Bronchial epithelial cell (primary cell): ENCODE data around the gene CCDC85C. TPM values are rescaled to one million over a fixed set of nuclear protein-coding genes. Genes with fewer than 3 reads are reported as not detected.

ENCODE experiments used
- DNase-seq: peaks from one replicate; pipeline ENCODE4 v3.0.0-alpha.2; 2010; ENCODE audit warnings: low read depth
- FAIRE-seq: peaks from 2 replicates; lab custom pipeline; 2011; peaks lifted over from hg19 to GRCh38; lab: Jason Lieb, UNC
- H3K27me3 ChIP-seq: 2 replicates; pipeline ENCODE4 v1.5.1; 2011; ENCODE audit warnings: low read length; ENCODE audit not compliant: control insufficient read depth, insufficient read depth
- H3K36me3 ChIP-seq: 2 replicates; pipeline ENCODE4 v1.5.1; 2011; ENCODE audit warnings: low read length; ENCODE audit not compliant: control insufficient read depth, insufficient read depth
- H3K4me3 ChIP-seq: 2 replicates; pipeline ENCODE4 v1.5.1; 2011; ENCODE audit warnings: mild to moderate bottlenecking, low read depth, low read length, control low read depth
- total RNA-seq: library from RNA; depleted of rRNA; stranded (reverse); fragments of >200 nt; gene quantifications from 2 replicates; pipeline ENCODE4 v1.2.1, GENCODE V29; 2014
- TF ChIP-seq, protein P1 (sequence below): IDR thresholded peaks from 2 replicates; pipeline ENCODE4 v1.5.1; 2011; ENCODE audit warnings: mild to moderate bottlenecking, moderate library complexity, low read length, control low read depth, inconsistent platforms; ENCODE audit not compliant: insufficient read depth, severe bottlenecking

Gene CCDC85C
- total RNA-seq, 1 donor from 2014 or later = 26.6 TPM

DNA sequence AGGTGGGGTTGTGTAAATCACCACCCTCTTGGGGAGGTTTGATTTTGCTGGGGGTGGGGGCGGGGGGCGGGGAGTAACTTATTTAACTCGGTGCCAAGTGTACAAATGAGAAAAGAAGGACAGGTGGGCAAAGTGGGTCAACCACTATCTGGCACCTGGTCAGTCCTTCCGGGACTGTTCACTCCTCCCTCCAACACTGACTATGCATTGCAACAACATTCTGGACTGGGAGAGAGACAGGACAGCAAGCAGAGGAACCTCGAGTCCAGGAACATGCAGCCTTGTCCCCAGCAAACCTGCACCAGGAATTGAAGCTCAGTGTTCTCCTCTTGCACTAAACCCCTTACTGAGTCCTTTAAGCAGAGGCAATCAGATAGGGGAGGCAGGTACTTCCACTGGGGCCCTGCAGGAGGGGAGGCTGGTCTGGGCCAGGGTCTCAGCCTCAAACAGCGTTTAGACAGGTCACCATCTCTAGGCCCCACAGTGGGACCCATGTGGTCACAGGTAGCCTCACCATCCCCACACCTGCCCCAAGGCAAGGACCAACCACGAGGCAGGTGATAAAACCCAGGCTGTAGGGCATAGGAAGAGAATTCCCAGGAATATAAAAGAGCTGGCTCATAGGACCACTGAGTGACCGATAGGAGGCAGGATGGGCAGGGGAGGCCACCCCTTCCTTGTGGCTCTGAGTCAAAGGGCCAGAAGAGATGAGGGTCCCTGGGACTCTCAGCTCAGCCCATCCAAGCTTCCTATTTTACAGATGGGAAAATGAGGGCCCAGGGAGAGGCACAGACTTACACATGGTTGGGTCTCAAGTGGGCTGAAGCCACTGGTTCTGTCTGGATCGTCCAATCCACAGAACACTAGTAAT lies 9.8 kb downstream of the CCDC85C start:
- FAIRE-seq = no peak
- Histone ChIP-seq H3K27me3 (no peaks in the 10 kb centered on the region), H3K36me3 (no peaks in the 10 kb centered on the region), H3K4me3 (no peak overlapping the region)
- DNase-seq = no peak
- TF ChIP-seq, protein P1, sequence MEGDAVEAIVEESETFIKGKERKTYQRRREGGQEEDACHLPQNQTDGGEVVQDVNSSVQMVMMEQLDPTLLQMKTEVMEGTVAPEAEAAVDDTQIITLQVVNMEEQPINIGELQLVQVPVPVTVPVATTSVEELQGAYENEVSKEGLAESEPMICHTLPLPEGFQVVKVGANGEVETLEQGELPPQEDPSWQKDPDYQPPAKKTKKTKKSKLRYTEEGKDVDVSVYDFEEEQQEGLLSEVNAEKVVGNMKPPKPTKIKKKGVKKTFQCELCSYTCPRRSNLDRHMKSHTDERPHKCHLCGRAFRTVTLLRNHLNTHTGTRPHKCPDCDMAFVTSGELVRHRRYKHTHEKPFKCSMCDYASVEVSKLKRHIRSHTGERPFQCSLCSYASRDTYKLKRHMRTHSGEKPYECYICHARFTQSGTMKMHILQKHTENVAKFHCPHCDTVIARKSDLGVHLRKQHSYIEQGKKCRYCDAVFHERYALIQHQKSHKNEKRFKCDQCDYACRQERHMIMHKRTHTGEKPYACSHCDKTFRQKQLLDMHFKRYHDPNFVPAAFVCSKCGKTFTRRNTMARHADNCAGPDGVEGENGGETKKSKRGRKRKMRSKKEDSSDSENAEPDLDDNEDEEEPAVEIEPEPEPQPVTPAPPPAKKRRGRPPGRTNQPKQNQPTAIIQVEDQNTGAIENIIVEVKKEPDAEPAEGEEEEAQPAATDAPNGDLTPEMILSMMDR = no peak

- no peak overlapping the region for H3K4me3 ChIP-seq
- DNase-seq (no peak), FAIRE-seq (no peak)
- no peaks in the 10 kb centered on the region for H3K36me3 ChIP-seq
- H3K27me3 ChIP-seq = no peaks in the 10 kb centered on the region
- TF ChIP-seq, protein P1 = no peak
Observed at GRCh38 chr14:99592933-99593753, 10.9 kb downstream of the CCDC85C start.

GRCh38 chr14:99592394-99592793 lies 11.6 kb downstream of the CCDC85C start:
- Histone ChIP-seq H3K27me3 (no peaks in the 10 kb centered on the region), H3K4me3 (no peak overlapping the region), H3K36me3 (no peaks in the 10 kb centered on the region)
- TF ChIP-seq, protein P1 = no peak
- no peak for DNase-seq
- FAIRE-seq = no peak

DNA sequence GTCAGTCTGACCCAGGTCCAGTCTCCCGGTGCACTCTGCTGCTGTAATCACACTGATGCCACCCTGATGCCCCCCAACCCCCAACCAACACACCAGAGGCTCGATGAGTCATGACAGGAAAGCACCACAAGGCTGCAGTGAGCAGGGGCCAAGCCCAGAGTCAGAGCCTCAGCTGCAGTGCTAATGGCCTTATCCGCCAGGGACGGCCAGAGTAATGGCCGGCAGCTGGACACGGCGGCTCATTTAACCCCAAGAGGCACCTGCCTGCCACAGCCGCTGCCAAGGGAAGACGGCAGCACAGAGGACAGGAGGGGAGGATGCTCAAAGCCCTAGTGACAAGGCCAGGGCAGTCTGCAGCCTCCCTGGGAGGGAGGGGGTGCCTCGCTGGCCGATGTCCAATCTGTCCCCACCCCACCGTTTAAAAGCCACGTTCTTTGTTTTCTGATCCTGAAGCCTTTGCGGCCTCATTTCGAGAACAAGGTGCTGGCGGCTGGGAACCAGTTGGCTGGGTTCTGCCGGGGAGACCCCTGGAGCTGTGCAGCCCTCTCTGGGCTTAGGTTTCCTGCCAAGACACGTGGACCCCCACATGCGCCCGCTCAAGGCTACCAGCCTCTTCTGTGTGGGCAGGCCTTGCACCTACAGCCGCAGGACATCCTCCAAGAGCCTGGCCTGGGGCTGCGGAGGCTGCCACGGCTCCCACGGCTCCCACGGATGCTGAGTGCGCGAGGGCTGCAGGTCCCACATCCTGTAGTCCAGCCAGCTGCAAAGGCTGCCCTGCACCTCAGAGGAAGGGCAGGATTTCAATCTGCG lies 13.1 kb downstream of the CCDC85C start:
- H3K4me3 ChIP-seq = no peak overlapping the region
- no peak for FAIRE-seq
- TF ChIP-seq, protein P1 = no peak
- no peak for DNase-seq
- no peaks in the 10 kb centered on the region for H3K27me3 ChIP-seq
- no peaks in the 10 kb centered on the region for H3K36me3 ChIP-seq

GRCh38 chr14:99589651-99590530 lies 14.1 kb downstream of the CCDC85C start:
- no peak overlapping the region for H3K4me3 ChIP-seq
- TF ChIP-seq, protein P1 = no peak
- no peaks in the 10 kb centered on the region for H3K36me3 ChIP-seq
- no peaks in the 10 kb centered on the region for H3K27me3 ChIP-seq
- no peak for DNase-seq
- no peak for FAIRE-seq
